Measurements from ENCODE around the gene EPHA1. TPM values are rescaled to one million over a fixed set of nuclear protein-coding genes. Genes with fewer than 3 reads are reported as not detected.
A peak's percentile ranks its signal among the peaks of the same experiment; 100 is the strongest.

EPHA1 gene
- total RNA-seq, result 1 to 10 TPM; 1.8 to 2.4 TPM

GRCh38 chr7:143408686-143409561 lies at the start of gene EPHA1:
Gene EPHA1 (minus strand): TSS chr7:143408856. CDS start chr7:143408805, 51 bp downstream.
- H3K27ac Mint-ChIP-seq, result peak within 1 kb of the TSS; percentile 47 to 67
- no peaks in the 10 kb centered on the region for H3K9me3 Mint-ChIP-seq
- DNase-seq (ENCODE audit: low spot score in 2 of 2) (no peak), ATAC-seq (peak; percentile 67 to 73)
- no peaks in the 10 kb centered on the region for H3K36me3 Mint-ChIP-seq

GRCh38 chr7:143458263-143458662 lies 49.6 kb upstream of the EPHA1 start:
- no peak for DNase-seq (ENCODE audit: low spot score in 2 of 2)
- peaks cover 0 to 13% of the 10 kb centered on the region in 2 donors for H3K36me3 Mint-ChIP-seq
- H3K9me3 Mint-ChIP-seq, result no peaks in the 10 kb centered on the region
- ATAC-seq, result no peak
- no peak overlapping the region for H3K27ac Mint-ChIP-seq

GRCh38 chr7:143456992-143457793 lies 48.5 kb upstream of the EPHA1 start:
- peak overlapping the region in 1 of 2 donors; percentile 49 for H3K27ac Mint-ChIP-seq
- no peaks in the 10 kb centered on the region for H3K9me3 Mint-ChIP-seq
- ATAC-seq, result no peak
- no peak for DNase-seq (ENCODE audit: low spot score in 2 of 2)
- H3K36me3 Mint-ChIP-seq, result peaks cover 0 to 18% of the 10 kb centered on the region in 2 donors

- H3K9me3 Mint-ChIP-seq, result no peaks in the 10 kb centered on the region
- DNase-seq (ENCODE audit: low spot score in 2 of 2) (no peak), ATAC-seq (no peak)
- peaks cover 0 to 17% of the 10 kb centered on the region in 2 donors for H3K36me3 Mint-ChIP-seq
- no peak overlapping the region for H3K27ac Mint-ChIP-seq
Observed at GRCh38 chr7:143455942-143456341, 47.3 kb upstream of the EPHA1 start.

- DNase-seq (ENCODE audit: low spot score in 2 of 2) (no peak), ATAC-seq (no peak)
- H3K36me3 Mint-ChIP-seq, result peaks cover 0 to 13% of the 10 kb centered on the region in 2 donors
- no peak overlapping the region for H3K27ac Mint-ChIP-seq
- H3K9me3 Mint-ChIP-seq, result no peaks in the 10 kb centered on the region
Observed at GRCh38 chr7:143455491-143455890, 46.8 kb upstream of the EPHA1 start.

- H3K36me3 Mint-ChIP-seq, result peaks cover 0 to 12% of the 10 kb centered on the region in 2 donors
- ATAC-seq (no peak), DNase-seq (ENCODE audit: low spot score in 2 of 2) (no peak)
- no peak overlapping the region for H3K27ac Mint-ChIP-seq
- no peaks in the 10 kb centered on the region for H3K9me3 Mint-ChIP-seq
Observed at GRCh38 chr7:143454091-143454680, 45.5 kb upstream of the EPHA1 start.

GRCh38 chr7:143452495-143452894 lies 43.8 kb upstream of the EPHA1 start:
- no peak for DNase-seq (ENCODE audit: low spot score in 2 of 2)

GRCh38 chr7:143451746-143452145 lies 43.1 kb upstream of the EPHA1 start:
- DNase-seq (ENCODE audit: low spot score in 2 of 2) (no peak), ATAC-seq (no peak)
- Mint-ChIP-seq H3K9me3 (no peaks in the 10 kb centered on the region), H3K36me3 (peaks cover 0 to 5% of the 10 kb centered on the region in 2 donors), H3K27ac (no peak overlapping the region)

More at GRCh38 chr7:143452495-143452894, 43.8 kb upstream of the EPHA1 start:
- no peak overlapping the region for H3K27ac Mint-ChIP-seq
- H3K36me3 Mint-ChIP-seq, result peaks cover 0 to 5% of the 10 kb centered on the region in 2 donors
- no peak for ATAC-seq
- H3K9me3 Mint-ChIP-seq, result no peaks in the 10 kb centered on the region

- H3K36me3 Mint-ChIP-seq, result peaks cover 0 to 5% of the 10 kb centered on the region in 2 donors
- no peak for DNase-seq (ENCODE audit: low spot score in 2 of 2)
- ATAC-seq, result no peak
- H3K9me3 Mint-ChIP-seq, result no peaks in the 10 kb centered on the region
- no peak overlapping the region for H3K27ac Mint-ChIP-seq
Observed at GRCh38 chr7:143451122-143451521, 42.5 kb upstream of the EPHA1 start.

- H3K36me3 Mint-ChIP-seq, result peaks cover 0 to 5% of the 10 kb centered on the region in 2 donors
- ATAC-seq, result no peak
- no peak overlapping the region for H3K27ac Mint-ChIP-seq
- no peaks in the 10 kb centered on the region for H3K9me3 Mint-ChIP-seq
- no peak for DNase-seq (ENCODE audit: low spot score in 2 of 2)
Observed at GRCh38 chr7:143449793-143450192, 41.1 kb upstream of the EPHA1 start.

GRCh38 chr7:143448429-143448828 lies 39.8 kb upstream of the EPHA1 start:
- Mint-ChIP-seq H3K27ac (no peak overlapping the region), H3K9me3 (no peaks in the 10 kb centered on the region), H3K36me3 (peaks cover 0 to 5% of the 10 kb centered on the region in 2 donors)
- no peak for ATAC-seq
- DNase-seq (ENCODE audit: low spot score in 2 of 2), result no peak

GRCh38 chr7:143447466-143447865 lies 38.8 kb upstream of the EPHA1 start:
- DNase-seq (ENCODE audit: low spot score in 2 of 2) (no peak), ATAC-seq (no peak)
- Mint-ChIP-seq H3K27ac (no peak overlapping the region), H3K36me3 (peaks cover 0 to 3% of the 10 kb centered on the region in 2 donors), H3K9me3 (no peaks in the 10 kb centered on the region)

GRCh38 chr7:143444785-143445184 lies 36.1 kb upstream of the EPHA1 start:
- DNase-seq (ENCODE audit: low spot score in 2 of 2) (no peak), ATAC-seq (no peak)
- Mint-ChIP-seq H3K27ac (no peak overlapping the region), H3K9me3 (no peaks in the 10 kb centered on the region), H3K36me3 (no peaks in the 10 kb centered on the region)

GRCh38 chr7:143444063-143444782 lies 35.6 kb upstream of the EPHA1 start:
- H3K27ac Mint-ChIP-seq, result no peak overlapping the region

GRCh38 chr7:143443153-143443552 lies 34.5 kb upstream of the EPHA1 start, which contains the start of gene TAS2R60:
Gene TAS2R60 (plus strand): TSS chr7:143443453. CDS start chr7:143443453, 0 bp downstream.
- DNase-seq (ENCODE audit: low spot score in 2 of 2), result no peak
- no peak for ATAC-seq
- H3K27ac Mint-ChIP-seq, result no peak within 1 kb of the TSS

More at GRCh38 chr7:143444063-143444782, 35.6 kb upstream of the EPHA1 start:
- DNase-seq (ENCODE audit: low spot score in 2 of 2) (no peak), ATAC-seq (no peak)
- Mint-ChIP-seq H3K36me3 (no peaks in the 10 kb centered on the region), H3K9me3 (no peaks in the 10 kb centered on the region)

GRCh38 chr7:143439866-143440265 lies 31.2 kb upstream of the EPHA1 start:
- DNase-seq (ENCODE audit: low spot score in 2 of 2), result no peak
- Mint-ChIP-seq H3K36me3 (no peaks in the 10 kb centered on the region), H3K9me3 (peaks cover 0 to 5% of the 10 kb centered on the region in 2 donors), H3K27ac (no peak overlapping the region)
- ATAC-seq, result no peak

More at GRCh38 chr7:143443153-143443552, 34.5 kb upstream of the EPHA1 start, which contains the start of gene TAS2R60:
- H3K9me3 Mint-ChIP-seq, result peaks cover 0 to 5% of the 10 kb centered on the region in 2 donors
- no peaks in the 10 kb centered on the region for H3K36me3 Mint-ChIP-seq
